Body of pancreas (tissue), 4 donors: Measurements from ENCODE around the gene ARSG. TPM values are rescaled to one million over a fixed set of nuclear protein-coding genes. Genes with fewer than 3 reads are reported as not detected.
"Not testable (repeated sequence)": the region's sequence is repeated elsewhere in the genome, so short reads cannot be mapped to it uniquely, and the experiment has no call there.

ENCODE experiments used
- ATAC-seq: fragments of 150-250 bp; one replicate; pipeline ENCODE4 v1.9.1; 2016
- DNase-seq, 4 donors: peaks; one replicate each; pipeline ENCODE4 v3.0.0-alpha.2; 2019
- H3K27ac ChIP-seq, 4 donors: fragments of 200-600 bp; sonication (generic); 1 replicate in 3 of 4; 2 replicates in 1 of 4; pipeline versions ENCODE4 v1.5.1 to v1.6.1; 2016 to 2019; ENCODE audit warnings: mild to moderate bottlenecking in 1 of 4, mixed read lengths in 1 of 4, moderate library complexity in 1 of 4
- H3K27me3 ChIP-seq, 2 donors: fragments of 200-600 bp; sonication (generic); one replicate each; pipeline ENCODE4 v1.6.0; 2016; ENCODE audit warnings: mild to moderate bottlenecking in 1 of 2
- H3K36me3 ChIP-seq, 2 donors: fragments of 200-600 bp; sonication (generic); replicated peaks in 1 of 2; 2 replicates each; pipeline ENCODE4 v1.5.1; 2016; ENCODE audit warnings: low read depth in 2 of 2; ENCODE audit not compliant: insufficient read depth in 1 of 2
- H3K4me1 ChIP-seq: fragments of 200-600 bp; sonication (generic); one replicate; pipeline ENCODE4 v1.6.0; 2016
- H3K4me3 ChIP-seq, 2 donors: fragments of 200-600 bp; sonication (generic); 1 replicate in 1 of 2; 2 replicates in 1 of 2; pipeline ENCODE4 v1.5.1; 2016 to 2019
- H3K9me3 ChIP-seq, 3 donors: fragments of 200-600 bp; sonication (generic); 1 replicate in 2 of 3; 2 replicates in 1 of 3; pipeline ENCODE4 v1.5.1; 2016
- POLR2A ChIP-seq, 3 donors: fragments of 450-650 bp; IDR thresholded peaks; one replicate each; pipeline ENCODE4 v1.6.1; 2016; ENCODE audit warnings: antibody characterized with exemption in 3 of 3, mild to moderate bottlenecking in 2 of 3
- WGBS, 2 donors: methylation state at CpG; one replicate each; pipeline ENCODE4 v1.1.5; 2017; 5-methylcytosine and 5-hydroxymethylcytosine counted together
- intact Hi-C: fragments of 100-400 bp; cut with DNase I; formaldehyde crosslinking; loops from one replicate; pipeline ENCODE4 v1.15.1; 2023
- total RNA-seq, 2 donors: library from RNA; depleted of rRNA; stranded (reverse); fragments of >200 nt; gene quantifications; one replicate each; pipeline ENCODE4 v1.1.0, GENCODE V29; 2016
- TF ChIP-seq, protein P1 (sequence below), 7 experiments: fragments of 450-650 bp in 4 of 7; fragments of 200-600 bp in 3 of 7; sonication (generic) in 3 of 7; IDR thresholded peaks; one replicate each; pipeline ENCODE4 v1.5.1; 2016 to 2019; ENCODE audit warnings: antibody characterized with exemption in 7 of 7

The ARSG gene
- total RNA-seq, 2 donors from 2014 or later, result 0.52 to 1.6 TPM

DNA sequence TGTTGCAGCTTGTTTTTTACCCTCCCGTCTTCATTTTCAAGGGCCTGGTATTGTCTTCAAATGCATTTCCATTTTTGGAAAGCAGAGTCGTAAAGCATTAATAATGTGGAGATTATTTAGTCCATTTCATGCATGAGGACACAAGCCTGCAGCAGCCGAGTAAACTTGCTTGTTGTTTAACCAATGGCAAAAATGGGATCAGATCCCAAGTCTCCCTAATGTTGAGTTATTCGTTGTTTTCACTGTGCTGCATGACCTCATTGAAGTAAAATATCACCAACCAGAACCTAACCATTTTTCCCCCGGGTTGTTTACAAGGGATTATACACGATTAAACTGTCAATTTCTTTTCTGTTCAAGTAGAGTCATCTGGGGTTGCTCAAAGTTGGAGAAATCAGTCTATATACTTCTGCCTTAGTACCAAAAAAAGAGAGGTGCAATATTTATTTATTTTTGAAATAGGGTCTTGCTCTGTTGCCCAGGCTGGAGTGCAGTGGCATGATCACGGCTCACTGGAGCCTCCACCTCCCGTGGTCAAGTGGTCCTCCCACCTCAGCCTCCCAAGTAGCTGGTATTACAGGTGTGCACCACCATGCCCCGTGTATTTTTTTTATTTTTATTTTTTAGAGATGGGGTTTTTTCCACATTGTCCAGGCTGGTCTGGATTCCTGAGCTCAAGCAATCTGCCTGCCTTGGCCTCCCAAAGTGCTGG, 31.1 kb upstream of the ARSG start:
- Histone ChIP-seq H3K36me3 (peaks cover 0 to 2% of the 10 kb centered on the region in 2 donors), H3K27ac (no peak overlapping the region), H3K4me3 (no peak overlapping the region), H3K4me1 (no peaks in the 10 kb centered on the region), H3K9me3 (no peaks in the 10 kb centered on the region), H3K27me3 (no peaks in the 10 kb centered on the region)
- intact Hi-C loops, result loop anchor here (10.0 kb wide), 2 partner anchors 135 to 205 kb away; no protein-coding TSS in a partner anchor
- ATAC-seq, result no peak
- DNase-seq, result no peak
- TF ChIP-seq, protein P1, sequence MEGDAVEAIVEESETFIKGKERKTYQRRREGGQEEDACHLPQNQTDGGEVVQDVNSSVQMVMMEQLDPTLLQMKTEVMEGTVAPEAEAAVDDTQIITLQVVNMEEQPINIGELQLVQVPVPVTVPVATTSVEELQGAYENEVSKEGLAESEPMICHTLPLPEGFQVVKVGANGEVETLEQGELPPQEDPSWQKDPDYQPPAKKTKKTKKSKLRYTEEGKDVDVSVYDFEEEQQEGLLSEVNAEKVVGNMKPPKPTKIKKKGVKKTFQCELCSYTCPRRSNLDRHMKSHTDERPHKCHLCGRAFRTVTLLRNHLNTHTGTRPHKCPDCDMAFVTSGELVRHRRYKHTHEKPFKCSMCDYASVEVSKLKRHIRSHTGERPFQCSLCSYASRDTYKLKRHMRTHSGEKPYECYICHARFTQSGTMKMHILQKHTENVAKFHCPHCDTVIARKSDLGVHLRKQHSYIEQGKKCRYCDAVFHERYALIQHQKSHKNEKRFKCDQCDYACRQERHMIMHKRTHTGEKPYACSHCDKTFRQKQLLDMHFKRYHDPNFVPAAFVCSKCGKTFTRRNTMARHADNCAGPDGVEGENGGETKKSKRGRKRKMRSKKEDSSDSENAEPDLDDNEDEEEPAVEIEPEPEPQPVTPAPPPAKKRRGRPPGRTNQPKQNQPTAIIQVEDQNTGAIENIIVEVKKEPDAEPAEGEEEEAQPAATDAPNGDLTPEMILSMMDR (IDR thresholded peaks at IDR 0.05), result no peak
- no peak for TF ChIP-seq POLR2A (IDR thresholded peaks at IDR 0.05)
- WGBS, 2 donors, result 81 to 83% methylated on average over 8 to 9 of the region's 9 CpGs

DNA sequence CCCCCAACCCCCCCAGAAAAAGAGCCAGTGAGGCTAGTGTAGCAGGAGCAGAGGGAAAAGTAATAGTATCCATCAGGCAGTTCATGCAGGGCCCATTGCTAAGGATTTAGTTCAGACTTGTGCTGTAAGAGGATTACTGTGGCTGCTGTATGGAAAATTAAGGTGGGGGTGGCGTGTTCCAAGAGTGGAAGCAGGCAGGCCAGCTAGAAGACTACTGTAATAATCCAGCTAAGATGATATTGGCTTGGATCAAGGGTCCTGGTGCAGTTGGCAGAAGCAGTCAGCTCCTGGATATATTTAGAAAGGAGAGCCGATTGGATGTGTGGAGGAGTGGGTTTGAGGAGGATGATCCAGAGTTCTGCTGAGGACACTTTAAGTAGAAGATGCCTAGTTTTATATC, 28.8 kb upstream of the ARSG start:
- not testable (repeated sequence) for ATAC-seq, H3K27me3 ChIP-seq, H3K9me3 ChIP-seq, H3K36me3 ChIP-seq, H3K27ac ChIP-seq, DNase-seq, H3K4me1 ChIP-seq, H3K4me3 ChIP-seq
- WGBS, 2 donors, result 45 to 57% methylated on average over 2 of the region's 2 CpGs
- intact Hi-C loops, result loop anchor here (10.0 kb wide), 2 partner anchors 132 to 202 kb away; no protein-coding TSS in a partner anchor

DNA sequence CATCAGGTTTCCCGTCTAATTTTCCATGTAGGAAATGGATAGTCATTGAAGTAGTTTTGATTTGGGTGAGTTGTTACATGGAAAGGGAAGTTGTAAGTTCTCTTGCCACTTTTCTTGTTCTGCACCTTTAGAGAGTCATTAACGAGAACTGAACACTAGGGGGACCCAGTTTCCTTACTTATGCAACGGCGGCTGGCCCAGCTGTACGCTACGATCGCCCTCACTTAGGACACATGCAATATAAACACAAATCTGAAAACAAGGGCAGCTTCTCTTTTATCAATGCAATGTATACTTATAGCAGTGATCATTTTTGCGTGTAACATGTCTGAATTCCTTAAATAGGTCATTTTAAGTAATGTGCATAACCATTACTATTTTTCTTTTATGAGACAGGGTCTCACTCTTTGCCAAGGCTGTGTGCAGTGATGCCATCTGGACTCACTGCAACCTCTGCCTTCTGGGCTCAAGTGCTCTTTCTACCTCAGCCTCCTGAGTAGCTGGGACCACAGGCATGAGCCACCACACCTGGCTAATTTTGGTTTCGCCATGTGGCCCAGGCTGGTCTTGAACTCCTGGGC, 28.1 kb upstream of the ARSG start:
- intact Hi-C loops, result loop anchor here (10.0 kb wide), 2 partner anchors 132 to 202 kb away; no protein-coding TSS in a partner anchor
- TF ChIP-seq, protein P1 (IDR thresholded peaks at IDR 0.05), result peak in 6 of 7 experiments; percentile 21 to 80 (median 46)
- H3K36me3 ChIP-seq, H3K4me3 ChIP-seq, H3K4me1 ChIP-seq, H3K27me3 ChIP-seq, H3K9me3 ChIP-seq, H3K27ac ChIP-seq: not testable (repeated sequence)
- 11% methylated on average over 9 of the region's 9 CpGs for WGBS, 2 donors
- ATAC-seq (peak; percentile 84), DNase-seq (peak in 2 of 4 donors; percentile 34 to 69)

DNA sequence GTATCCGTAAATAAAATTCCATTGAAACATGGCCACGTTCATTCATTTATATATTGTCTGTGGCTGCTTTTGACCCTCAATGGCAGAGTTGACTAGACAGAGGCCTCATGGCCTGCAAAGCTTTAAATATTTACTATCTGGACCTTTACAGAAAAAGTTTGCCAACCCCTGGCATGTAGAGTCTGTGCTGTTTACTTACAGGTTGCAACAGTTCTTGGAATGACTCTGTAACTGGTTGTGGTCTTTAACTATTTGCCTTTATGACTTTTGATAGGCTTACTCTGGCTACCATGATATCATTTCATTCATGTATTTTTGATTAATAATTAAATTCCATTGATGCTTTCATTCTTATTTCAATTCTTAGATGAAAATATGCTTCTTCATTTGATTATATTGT, 25.5 kb upstream of the ARSG start:
- WGBS, 2 donors, result 73 to 75% methylated on average over 2 of the region's 2 CpGs
- H3K36me3 ChIP-seq, H3K4me3 ChIP-seq, H3K27ac ChIP-seq, H3K9me3 ChIP-seq, H3K27me3 ChIP-seq, H3K4me1 ChIP-seq: not testable (repeated sequence)
- DNase-seq (peak in 3 of 4 donors; percentile 24 to 43 (median 33)), ATAC-seq (peak; percentile 64)
- intact Hi-C loops, result loop anchor here (10.0 kb wide), 2 partner anchors 129 to 199 kb away; no protein-coding TSS in a partner anchor

DNA sequence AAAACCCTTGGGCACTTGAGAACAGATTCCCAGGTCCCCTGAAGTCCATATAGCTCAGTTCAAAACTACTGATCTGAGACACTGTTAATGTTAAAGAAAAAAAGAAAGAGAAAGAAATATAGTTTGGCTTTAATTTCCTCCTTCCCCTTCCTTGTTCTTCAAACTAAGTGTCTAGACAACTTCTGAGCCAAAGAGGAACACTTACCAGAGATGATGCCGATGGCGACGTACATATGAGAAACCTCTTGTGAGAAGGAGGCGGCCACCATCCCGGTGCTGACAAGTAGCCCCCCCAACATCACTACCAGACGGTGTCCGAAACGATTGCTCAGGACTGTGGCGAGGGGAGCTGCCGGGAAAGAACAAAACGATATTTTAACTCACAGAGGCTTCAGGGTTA, 17.6 kb upstream of the ARSG start:
- 80 to 82% methylated on average over 11 of the region's 11 CpGs for WGBS, 2 donors
- Histone ChIP-seq H3K9me3 (no peaks in the 10 kb centered on the region), H3K27ac (peak overlapping the region in 1 of 4 donors; percentile 26), H3K4me3 (no peak overlapping the region), H3K4me1 (no peaks in the 10 kb centered on the region), H3K27me3 (no peaks in the 10 kb centered on the region), H3K36me3 (no peaks in the 10 kb centered on the region)
- TF ChIP-seq POLR2A (IDR thresholded peaks at IDR 0.05), result no peak
- TF ChIP-seq, protein P1 (IDR thresholded peaks at IDR 0.05), result no peak
- intact Hi-C loops, result no loop called here
- no peak for ATAC-seq
- DNase-seq, result peak in 1 of 4 donors; percentile 36

DNA sequence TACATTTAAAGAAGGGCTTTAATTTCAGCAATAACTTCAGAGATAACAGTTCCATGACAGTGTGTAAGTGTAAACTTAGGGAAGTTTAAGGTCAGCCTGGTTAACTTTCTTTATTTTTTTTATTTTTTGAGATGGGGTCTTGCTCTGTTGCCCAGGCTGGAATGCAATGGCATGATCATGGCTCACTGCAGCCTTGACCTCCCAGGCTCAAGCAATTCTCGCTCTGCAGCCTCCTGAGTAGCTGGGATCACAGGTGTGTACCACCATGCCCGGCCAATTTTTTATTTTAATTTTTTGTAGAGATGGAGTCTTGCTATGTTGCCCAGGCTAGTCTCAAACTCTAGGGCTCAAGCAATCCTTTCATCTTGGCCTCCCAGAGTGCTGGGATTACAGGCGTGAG, 15.0 kb upstream of the ARSG start:
- 89 to 91% methylated on average over 3 of the region's 3 CpGs for WGBS, 2 donors
- H3K4me1 ChIP-seq, H3K36me3 ChIP-seq, H3K27ac ChIP-seq, H3K4me3 ChIP-seq, H3K9me3 ChIP-seq, ATAC-seq, H3K27me3 ChIP-seq, DNase-seq, intact Hi-C loops: not testable (repeated sequence)
